ENCODE data around the gene PLPPR3.

PLPPR3 gene

GRCh38 chr19:834216-834615 lies 12.5 kb upstream of the PLPPR3 start (continued):
- no peak for TF ChIP-seq ZBTB26 (tag by site-specific recombination; optimal IDR thresholded peaks at IDR 0.05)
- no peak for TF ChIP-seq ZFP3 (tag by site-specific recombination; IDR thresholded peaks at IDR 0.05; ENCODE audit: low read depth)
- no peak for TF ChIP-seq BCL6B (tag by site-specific recombination; IDR thresholded peaks at IDR 0.05)
- TF ChIP-seq ZNF157 (tag by site-specific recombination; IDR thresholded peaks at IDR 0.05), result no peak

GRCh38 chr19:831407-832369 lies 9.9 kb upstream of the PLPPR3 start:
- Histone ChIP-seq H3K9me3 (ENCODE audit: control insufficient read depth, insufficient read depth, low read depth, low read length) (no peaks in the 10 kb centered on the region), H3K4me1 (ENCODE audit: control insufficient read depth, insufficient read depth, low read length) (no peaks in the 10 kb centered on the region), H3K27ac (ENCODE audit: extremely low read depth, low read depth, low read length) (no peak overlapping the region), H3K36me3 (ENCODE audit: control insufficient read depth in 2 of 2, insufficient read depth in 1 of 2, low read length in 2 of 2) (no peaks in the 10 kb centered on the region), H3K4me3 (ENCODE audit: low read depth, low read length) (no peak overlapping the region)
- CTCF ChIA-PET, result no interaction called here
- no peak for TF ChIP-seq ZNF48 (tag by site-specific recombination; IDR thresholded peaks at IDR 0.05)
- TF ChIP-seq GLI2 (tag by site-specific recombination; IDR thresholded peaks at IDR 0.05; ENCODE audit: borderline replicate concordance, low read depth), result no peak
- no peak for TF ChIP-seq ZSCAN16 (tag by site-specific recombination; IDR thresholded peaks at IDR 0.05)
- no peak for TF ChIP-seq ATF2 (tag by site-specific recombination; IDR thresholded peaks at IDR 0.05; ENCODE audit: low read depth)
- no peak for TF ChIP-seq ZBTB21 (tag by site-specific recombination; IDR thresholded peaks at IDR 0.05)
- TF ChIP-seq GLIS1 (tag by site-specific recombination; IDR thresholded peaks at IDR 0.05), result peak; percentile 40; the same call in 1 of the 2 replicates
- TF ChIP-seq PATZ1 (tag by site-specific recombination; IDR thresholded peaks at IDR 0.05), result no peak
- no peak for TF ChIP-seq ZXDB (tag by site-specific recombination; IDR thresholded peaks at IDR 0.05)
- TF ChIP-seq WT1 (tag by site-specific recombination; IDR thresholded peaks at IDR 0.05), result no peak
- TF ChIP-seq ZNF280C (tag by site-specific recombination; IDR thresholded peaks at IDR 0.05), result no peak
- TF ChIP-seq ZFHX2 (tag by site-specific recombination; conservative IDR thresholded peaks at IDR 0.05), result no peak
- TF ChIP-seq ZNF266 (tag by site-specific recombination; IDR thresholded peaks at IDR 0.05; ENCODE audit: low read depth), result no peak
- TF ChIP-seq ZSCAN23 (tag by site-specific recombination; IDR thresholded peaks at IDR 0.05), result no peak
- no peak for TF ChIP-seq ZNF580 (tag by site-specific recombination; IDR thresholded peaks at IDR 0.05)
- TF ChIP-seq ZNF341 (tag by site-specific recombination; IDR thresholded peaks at IDR 0.05; ENCODE audit: low read depth), result no peak
- TF ChIP-seq ZNF768 (tag by site-specific recombination; IDR thresholded peaks at IDR 0.05), result peak; percentile 32; the same call in 1 of the 2 replicates
- peak; percentile 96 for TF ChIP-seq ZNF623 (tag by site-specific recombination; IDR thresholded peaks at IDR 0.05)
- no peak for TF ChIP-seq ZNF239 (tag by site-specific recombination; IDR thresholded peaks at IDR 0.05)
- TF ChIP-seq ZNF626 (tag by site-specific recombination; IDR thresholded peaks at IDR 0.05), result no peak
- POLR2A ChIA-PET, result no interaction called here

Data from HEK293 (cell line).